CD14-positive monocyte (primary cell): Measurements from ENCODE around the gene MCL1. TPM values are rescaled to one million over a fixed set of nuclear protein-coding genes. Genes with fewer than 3 reads are reported as not detected.

Source experiments
- DNase-seq, 3 donors: peaks; one replicate each; pipeline ENCODE4 v3.0.0-alpha.2; 2011 to 2022
- H2AFZ ChIP-seq: 2 replicates; pipeline ENCODE4 v1.6.0; 2012; ENCODE audit warnings: mild to moderate bottlenecking, low read depth, low read length, inconsistent platforms; ENCODE audit not compliant: insufficient read depth, poor library complexity, severe bottlenecking
- H3K27ac ChIP-seq, 2 donors: 1 replicate in 1 of 2; 2 replicates in 1 of 2; pipeline ENCODE4 v1.5.1; 2012 to 2013; ENCODE audit warnings: low read length in 2 of 2, control low read depth in 1 of 2, inconsistent platforms in 1 of 2, low read depth in 1 of 2, mild to moderate bottlenecking in 1 of 2
- H3K27me3 ChIP-seq, 2 donors: one replicate each; pipeline versions ENCODE4 v1.6.0 to v1.6.1; 2011 to 2013; ENCODE audit warnings: low read length in 2 of 2; ENCODE audit not compliant: control insufficient read depth in 2 of 2, insufficient read depth in 2 of 2
- H3K36me3 ChIP-seq, 2 donors: replicated peaks in 1 of 2; 1 replicate in 1 of 2; 2 replicates in 1 of 2; pipeline versions ENCODE4 v1.5.1 to v1.6.1; 2012 to 2013; ENCODE audit warnings: low read length in 2 of 2, control low read depth in 1 of 2, inconsistent platforms in 1 of 2, mild to moderate bottlenecking in 1 of 2; ENCODE audit not compliant: insufficient read depth in 2 of 2, control insufficient read depth in 1 of 2
- H3K4me1 ChIP-seq, 2 donors: 1 replicate in 1 of 2; 2 replicates in 1 of 2; pipeline versions ENCODE4 v1.5.1 to v1.6.1; 2012 to 2013; ENCODE audit warnings: low read length in 2 of 2, control low read depth in 1 of 2, inconsistent platforms in 1 of 2, mild to moderate bottlenecking in 1 of 2, moderate library complexity in 1 of 2; ENCODE audit not compliant: insufficient read depth in 2 of 2, control insufficient read depth in 1 of 2
- H3K4me2 ChIP-seq: replicated peaks from 2 replicates; pipeline ENCODE3; 2012; ENCODE audit warnings: low read length, moderate library complexity, mild to moderate bottlenecking; ENCODE audit not compliant: poor library complexity, severe bottlenecking; ENCODE audit errors: extremely low read depth
- H3K4me3 ChIP-seq, 3 experiments: fragments of 200-600 bp in 1 of 3; sonication (generic) in 1 of 3; replicated peaks in 1 of 3; 1 replicate in 2 of 3; 2 replicates in 1 of 3; pipeline ENCODE4 v1.5.1; 2011 to 2013; ENCODE audit warnings: low read length in 3 of 3, mild to moderate bottlenecking in 3 of 3, control low read depth in 2 of 3, low read depth in 2 of 3, inconsistent platforms in 1 of 3, moderate library complexity in 1 of 3
- H3K79me2 ChIP-seq: 2 replicates; pipeline ENCODE4 v1.6.0; 2012; ENCODE audit warnings: mild to moderate bottlenecking, control low read depth, inconsistent platforms, low read length, moderate library complexity; ENCODE audit not compliant: insufficient read depth
- H3K9ac ChIP-seq: 2 replicates; pipeline ENCODE4 v1.6.0; 2017; ENCODE audit warnings: low read length, mild to moderate bottlenecking; ENCODE audit not compliant: insufficient read depth, poor library complexity, severe bottlenecking
- H3K9me3 ChIP-seq, 2 donors: replicated peaks in 1 of 2; 1 replicate in 1 of 2; 2 replicates in 1 of 2; pipeline versions ENCODE4 v1.5.1 to v1.6.1; 2012 to 2013; ENCODE audit warnings: low read length in 2 of 2, control low read depth in 1 of 2; ENCODE audit not compliant: control insufficient read depth in 1 of 2, insufficient read depth in 1 of 2
- H4K20me1 ChIP-seq: 2 replicates; pipeline ENCODE4 v1.6.0; 2012; ENCODE audit warnings: mild to moderate bottlenecking, low read length, control low read depth, moderate library complexity; ENCODE audit not compliant: insufficient read depth
- H3K27ac Mint-ChIP-seq, 7 donors: one replicate each; pipeline ENCODE4 v1.8.0; 2020; ENCODE audit warnings: mild to moderate bottlenecking in 7 of 7, mixed read lengths in 7 of 7, moderate library complexity in 6 of 7, inconsistent platforms in 2 of 7
- H3K27me3 Mint-ChIP-seq, 3 donors: one replicate each; pipeline ENCODE4 v1.8.0; 2021 to 2022; ENCODE audit warnings: low read depth in 3 of 3, mild to moderate bottlenecking in 3 of 3, mixed read lengths in 3 of 3, moderate library complexity in 3 of 3, inconsistent platforms in 1 of 3
- H3K36me3 Mint-ChIP-seq, 2 donors: one replicate each; pipeline ENCODE4 v1.8.0; 2020; ENCODE audit warnings: mixed read lengths in 2 of 2, inconsistent platforms in 1 of 2, mild to moderate bottlenecking in 1 of 2
- H3K4me1 Mint-ChIP-seq: one replicate; pipeline ENCODE4 v1.8.0; 2020; ENCODE audit warnings: mild to moderate bottlenecking, mixed read lengths
- H3K4me3 Mint-ChIP-seq, 2 donors: one replicate each; pipeline ENCODE4 v1.8.0; 2020; ENCODE audit warnings: mild to moderate bottlenecking in 2 of 2, mixed read lengths in 2 of 2, moderate library complexity in 1 of 2
- H3K9me3 Mint-ChIP-seq, 7 donors: one replicate each; pipeline ENCODE4 v1.8.0; 2020 to 2022; ENCODE audit warnings: mixed read lengths in 7 of 7, mild to moderate bottlenecking in 6 of 7, moderate library complexity in 6 of 7, inconsistent platforms in 2 of 7
- WGBS: methylation state at CpG from one replicate; pipeline ENCODE4 v1.1.5; 2013; ENCODE audit warnings: missing lambda C conversion rate; ENCODE audit not compliant: insufficient coverage; 5-methylcytosine and 5-hydroxymethylcytosine counted together
- intact Hi-C, 2 donors: fragments of 100-400 bp; cut with micrococcal nuclease; formaldehyde crosslinking; loops; one replicate each; pipeline versions ENCODE4 v1.15.0 to v1.15.1; 2023
- polyA plus RNA-seq, 3 donors: library from polyadenylated mRNA; depleted of rRNA in 1 of 3; unstranded in 2 of 3; stranded (reverse) in 1 of 3; fragments of 300-500 nt in 2 of 3; fragments of >200 nt in 1 of 3; fragmentation: Illumina TruSeq in 2 of 3; gene quantifications; 1 replicate in 2 of 3; 2 replicates in 1 of 3; pipeline ENCODE4 v1.2.3, GENCODE V29; 2012 to 2021
- TF ChIP-seq, protein P1 (sequence below): fragments of 200-600 bp; IDR thresholded peaks from one replicate; pipeline ENCODE4 v1.8.0; 2022; ENCODE audit warnings: antibody characterized with exemption, mild to moderate bottlenecking

Gene MCL1
- polyA plus RNA-seq, 3 donors, result 287 to 2,076 (median 301) TPM

DNA sequence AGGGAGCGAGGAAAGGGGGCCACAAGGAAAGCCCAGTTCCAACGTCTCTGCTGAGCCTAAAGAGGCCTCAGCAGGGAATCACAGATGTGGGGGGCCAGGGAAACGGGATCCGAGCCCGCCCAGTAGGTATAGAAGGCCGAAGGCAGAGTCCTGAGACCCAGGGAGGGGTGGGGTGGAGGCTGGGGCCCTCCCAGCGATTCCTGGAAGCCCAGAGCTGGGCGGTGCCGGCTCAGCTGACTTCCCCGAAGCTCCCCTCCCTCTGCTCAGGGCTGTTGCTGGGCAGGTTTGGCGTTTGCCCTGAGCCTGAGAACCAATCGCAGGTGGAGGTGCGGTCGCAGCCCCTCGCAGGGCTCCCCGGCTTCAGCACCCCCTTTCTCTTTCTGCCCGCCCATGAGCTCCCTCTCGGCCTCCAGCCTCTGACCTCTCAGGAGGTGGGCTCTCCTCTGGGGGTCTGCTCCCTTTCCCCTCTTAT is 17.4 kb downstream of the MCL1 start:
- H3K27me3 Mint-ChIP-seq, result peaks cover 0 to 2% (median 0%) of the 10 kb centered on the region in 3 donors
- H3K27ac ChIP-seq, result peak overlapping the region; percentile 88 to 94
- H3K36me3 Mint-ChIP-seq, result peaks cover 46 to 67% of the 10 kb centered on the region in 2 donors
- peaks cover 84 to 85% of the 10 kb centered on the region in 2 donors for H3K4me1 ChIP-seq
- H3K36me3 ChIP-seq, result peaks cover 19 to 36% of the 10 kb centered on the region in 2 donors
- H3K4me3 Mint-ChIP-seq, result peak overlapping the region; percentile 93
- DNase-seq, result peak; percentile 65 to 73 (median 71)
- no peaks in the 10 kb centered on the region for H3K9me3 ChIP-seq
- peak overlapping the region; percentile 37 for H2AFZ ChIP-seq
- H3K9ac ChIP-seq, result peak overlapping the region; percentile 77
- peaks cover 75% of the 10 kb centered on the region for H3K4me1 Mint-ChIP-seq
- WGBS, result 0% methylated on average over 16 of the region's 18 CpGs
- H3K9me3 Mint-ChIP-seq, result peaks cover 0 to 3% (median 0%) of the 10 kb centered on the region in 7 donors
- peak overlapping the region; percentile 98 for H3K4me2 ChIP-seq
- intact Hi-C loops, result loop anchor here (2.0 to 5.0 kb wide), 3 partner anchors 15 to 65 kb away; partner anchors contain the start of gene ENSA (in 1 of the 2)
- peaks cover 79% of the 10 kb centered on the region for H3K79me2 ChIP-seq
- H3K27me3 ChIP-seq, result no peaks in the 10 kb centered on the region
- TF ChIP-seq, protein P1, sequence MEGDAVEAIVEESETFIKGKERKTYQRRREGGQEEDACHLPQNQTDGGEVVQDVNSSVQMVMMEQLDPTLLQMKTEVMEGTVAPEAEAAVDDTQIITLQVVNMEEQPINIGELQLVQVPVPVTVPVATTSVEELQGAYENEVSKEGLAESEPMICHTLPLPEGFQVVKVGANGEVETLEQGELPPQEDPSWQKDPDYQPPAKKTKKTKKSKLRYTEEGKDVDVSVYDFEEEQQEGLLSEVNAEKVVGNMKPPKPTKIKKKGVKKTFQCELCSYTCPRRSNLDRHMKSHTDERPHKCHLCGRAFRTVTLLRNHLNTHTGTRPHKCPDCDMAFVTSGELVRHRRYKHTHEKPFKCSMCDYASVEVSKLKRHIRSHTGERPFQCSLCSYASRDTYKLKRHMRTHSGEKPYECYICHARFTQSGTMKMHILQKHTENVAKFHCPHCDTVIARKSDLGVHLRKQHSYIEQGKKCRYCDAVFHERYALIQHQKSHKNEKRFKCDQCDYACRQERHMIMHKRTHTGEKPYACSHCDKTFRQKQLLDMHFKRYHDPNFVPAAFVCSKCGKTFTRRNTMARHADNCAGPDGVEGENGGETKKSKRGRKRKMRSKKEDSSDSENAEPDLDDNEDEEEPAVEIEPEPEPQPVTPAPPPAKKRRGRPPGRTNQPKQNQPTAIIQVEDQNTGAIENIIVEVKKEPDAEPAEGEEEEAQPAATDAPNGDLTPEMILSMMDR, result no peak
- H3K4me3 ChIP-seq, result peak overlapping the region; percentile 46 to 92 (median 61)
- H4K20me1 ChIP-seq, result peaks cover 98% of the 10 kb centered on the region
- peak overlapping the region; percentile 96 to 100 (median 98) for H3K27ac Mint-ChIP-seq

DNA sequence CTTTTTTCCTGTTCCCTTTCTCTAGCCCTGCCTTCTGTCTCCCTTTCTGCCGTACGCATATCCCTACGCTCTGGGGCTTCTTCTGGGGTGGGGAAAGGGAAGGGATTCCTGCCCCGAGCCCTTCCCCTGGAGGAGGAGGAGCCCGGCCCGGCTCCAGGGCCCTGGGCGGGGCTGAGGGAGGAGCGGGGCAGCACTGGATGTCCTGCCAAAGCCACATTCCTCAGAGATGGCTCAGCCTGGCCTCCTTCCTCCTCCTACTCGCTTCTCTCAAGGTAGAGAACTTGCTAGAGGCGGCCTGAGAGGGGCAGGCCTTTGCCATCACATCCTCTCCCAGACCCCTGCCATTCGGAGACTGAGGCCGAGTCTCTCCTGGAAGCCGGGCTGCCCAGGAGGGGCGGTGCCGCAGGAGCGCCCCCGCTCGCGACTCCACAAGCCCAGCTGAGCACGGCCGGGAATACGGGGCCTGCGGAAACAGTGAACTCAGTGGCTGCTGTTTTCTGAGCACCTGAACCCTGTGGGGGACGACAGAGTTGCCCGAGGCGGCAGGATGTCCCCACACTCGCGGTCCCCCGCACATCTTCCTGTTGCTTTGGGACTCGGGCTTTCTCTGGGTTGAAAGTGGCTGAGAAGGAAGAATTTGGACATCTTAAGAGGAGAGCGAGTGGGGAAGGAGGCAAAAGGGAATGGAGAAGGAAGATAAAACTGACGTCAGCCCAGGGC is 18.0 kb downstream of the MCL1 start:
- Histone ChIP-seq H3K27me3 (no peaks in the 10 kb centered on the region), H3K36me3 (peaks cover 25 to 42% of the 10 kb centered on the region in 2 donors), H4K20me1 (peaks cover 98% of the 10 kb centered on the region), H3K79me2 (peaks cover 73% of the 10 kb centered on the region), H3K4me2 (peak overlapping the region; percentile 98), H3K4me1 (peaks cover 78 to 79% of the 10 kb centered on the region in 2 donors), H2AFZ (peak overlapping the region; percentile 37), H3K9me3 (no peaks in the 10 kb centered on the region), H3K9ac (peak overlapping the region; percentile 77), H3K4me3 (peak overlapping the region; percentile 46 to 92 (median 61)), H3K27ac (peak overlapping the region; percentile 88 to 94)
- Mint-ChIP-seq H3K4me3 (peak overlapping the region; percentile 93), H3K27me3 (peaks cover 0 to 2% (median 0%) of the 10 kb centered on the region in 3 donors), H3K27ac (peak overlapping the region; percentile 96 to 100 (median 98)), H3K9me3 (peaks cover 0 to 3% (median 0%) of the 10 kb centered on the region in 7 donors), H3K36me3 (peaks cover 49 to 69% of the 10 kb centered on the region in 2 donors), H3K4me1 (peaks cover 69% of the 10 kb centered on the region)
- DNase-seq, result peak; percentile 66 to 73 (median 67)
- intact Hi-C loops, result loop anchor here (5.0 kb wide), 2 partner anchors 61 to 66 kb away; partner anchors contain the start of gene ENSA (in 1 of the 2)
- TF ChIP-seq, protein P1, result no peak
- WGBS, result under 1% methylated on average over 24 of the region's 32 CpGs
